H9 (cell line): ENCODE results near the gene ARHGEF16. TPM values are rescaled to one million over a fixed set of nuclear protein-coding genes. Genes with fewer than 3 reads are reported as not detected.
A peak's percentile ranks its signal among the peaks of the same experiment; 100 is the strongest.

ENCODE experiments used
- DNase-seq: peaks from one replicate; pipeline ENCODE4 v3.0.0-alpha.2; 2017
- H2AFZ ChIP-seq: one replicate; pipeline ENCODE4 v1.6.1; 2013; ENCODE audit warnings: mild to moderate bottlenecking, low read length, control low read depth, moderate library complexity
- H2AK5ac ChIP-seq: 2 replicates; pipeline ENCODE4 v1.6.1; 2013; ENCODE audit warnings: low read length, control low read depth, mixed read lengths; ENCODE audit not compliant: insufficient read length
- H2BK120ac ChIP-seq: one replicate; pipeline ENCODE4 v1.6.1; 2013; ENCODE audit warnings: low read depth, mild to moderate bottlenecking, low read length, control low read depth, inconsistent platforms; ENCODE audit not compliant: poor library complexity, severe bottlenecking
- H2BK12ac ChIP-seq: 2 replicates; pipeline ENCODE4 v1.6.1; 2013; ENCODE audit warnings: low read length, control low read depth, mixed read lengths, low read depth; ENCODE audit not compliant: insufficient read length
- H2BK15ac ChIP-seq: 2 replicates; pipeline ENCODE4 v1.6.1; 2013; ENCODE audit warnings: low read depth, low read length, control low read depth
- H2BK20ac ChIP-seq: one replicate; pipeline ENCODE4 v1.6.1; 2013; ENCODE audit warnings: low read depth, mild to moderate bottlenecking, low read length, control low read depth, inconsistent platforms; ENCODE audit not compliant: poor library complexity, severe bottlenecking
- H2BK5ac ChIP-seq: 2 replicates; pipeline ENCODE4 v1.6.1; 2013; ENCODE audit warnings: low read length, control low read depth, mixed read lengths; ENCODE audit not compliant: insufficient read length
- H3K14ac ChIP-seq: 2 replicates; pipeline ENCODE4 v1.6.1; 2013; ENCODE audit warnings: low read length, control low read depth; ENCODE audit not compliant: insufficient read depth
- H3K18ac ChIP-seq: 2 replicates; pipeline ENCODE4 v1.6.1; 2013; ENCODE audit warnings: low read depth, mild to moderate bottlenecking, mixed read lengths, low read length, control low read depth; ENCODE audit not compliant: insufficient read length
- H3K23ac ChIP-seq: 2 replicates; pipeline ENCODE4 v1.6.1; 2013; ENCODE audit warnings: low read length, control low read depth, mixed read lengths, low read depth; ENCODE audit not compliant: insufficient read length
- H3K23me2 ChIP-seq: 2 replicates; pipeline ENCODE4 v1.6.1; 2013; ENCODE audit warnings: low read depth, mild to moderate bottlenecking, mixed read lengths, low read length, control low read depth; ENCODE audit not compliant: insufficient read length, poor library complexity, severe bottlenecking
- H3K27ac ChIP-seq: 2 replicates; pipeline ENCODE4 v1.5.1; 2013; ENCODE audit warnings: low read length, control low read depth, mixed read lengths, low read depth; ENCODE audit not compliant: insufficient read length
- H3K27me3 ChIP-seq: 2 replicates; pipeline ENCODE4 v1.6.1; 2013; ENCODE audit warnings: low read length, control low read depth, inconsistent platforms; ENCODE audit not compliant: insufficient read depth
- H3K4ac ChIP-seq: 2 replicates; pipeline ENCODE4 v1.6.1; 2013; ENCODE audit warnings: low read depth, mild to moderate bottlenecking, control low read depth, inconsistent platforms, low read length, moderate library complexity
- H3K4me1 ChIP-seq: 2 replicates; pipeline ENCODE4 v1.6.1; 2013; ENCODE audit warnings: low read length, control low read depth, inconsistent platforms; ENCODE audit not compliant: insufficient read depth
- H3K4me2 ChIP-seq: 2 replicates; pipeline ENCODE4 v1.6.1; 2013; ENCODE audit warnings: low read length, control low read depth, mixed read lengths; ENCODE audit not compliant: insufficient read length, insufficient read depth
- H3K56ac ChIP-seq: 2 replicates; pipeline ENCODE4 v1.6.1; 2013; ENCODE audit warnings: low read depth, mild to moderate bottlenecking, mixed read lengths, low read length, control low read depth; ENCODE audit not compliant: insufficient read length
- H3K79me1 ChIP-seq: 2 replicates; pipeline ENCODE4 v1.6.1; 2013; ENCODE audit warnings: low read depth, mild to moderate bottlenecking, moderate library complexity, low read length, control low read depth, inconsistent platforms; ENCODE audit not compliant: insufficient read depth, poor library complexity, severe bottlenecking
- H3K79me2 ChIP-seq: 2 replicates; pipeline ENCODE4 v1.6.1; 2013; ENCODE audit warnings: low read length, control low read depth, inconsistent platforms; ENCODE audit not compliant: insufficient read depth
- H3K9ac ChIP-seq: 2 replicates; pipeline ENCODE4 v1.6.1; 2013; ENCODE audit warnings: low read length, control low read depth, mixed read lengths; ENCODE audit not compliant: insufficient read length; ENCODE audit errors: extremely low read depth
- H3K9me3 ChIP-seq: one replicate; pipeline ENCODE4 v1.6.1; 2013; ENCODE audit warnings: low read depth, low read length, inconsistent platforms; ENCODE audit not compliant: control insufficient read depth
- H3T11ph ChIP-seq: one replicate; pipeline ENCODE4 v1.6.1; 2013; ENCODE audit warnings: mild to moderate bottlenecking, low read length, control low read depth, inconsistent platforms
- H4K20me1 ChIP-seq: one replicate; pipeline ENCODE4 v1.6.1; 2013; ENCODE audit not compliant: control insufficient read depth, insufficient read length, insufficient read depth
- H4K5ac ChIP-seq: 2 replicates; pipeline ENCODE4 v1.6.1; 2013; ENCODE audit warnings: low read depth, mild to moderate bottlenecking, mixed read lengths, low read length, control low read depth; ENCODE audit not compliant: insufficient read length
- H4K8ac ChIP-seq: replicated peaks from 2 replicates; pipeline ENCODE4 v1.6.1; 2013; ENCODE audit warnings: low read length, control low read depth, mixed read lengths, low read depth; ENCODE audit not compliant: insufficient read length
- H4K91ac ChIP-seq: 2 replicates; pipeline ENCODE4 v1.6.1; 2013; ENCODE audit warnings: low read depth, mild to moderate bottlenecking, moderate library complexity, mixed read lengths, low read length, control low read depth; ENCODE audit not compliant: insufficient read length
- H3K27ac Mint-ChIP-seq, 3 experiments: 2 replicates in 2 of 3; 3 replicates in 1 of 3; pipeline ENCODE4 v1.8.0; 2020 to 2021; ENCODE audit warnings: mixed read lengths in 3 of 3, mild to moderate bottlenecking in 1 of 3, moderate library complexity in 1 of 3
- H3K27me3 Mint-ChIP-seq: 2 replicates; pipeline ENCODE4 v1.8.0; 2021; ENCODE audit warnings: low read depth, mild to moderate bottlenecking, moderate library complexity, mixed read lengths
- H3K36me3 Mint-ChIP-seq, 3 experiments: 2 replicates in 2 of 3; 3 replicates in 1 of 3; pipeline ENCODE4 v1.8.0; 2020 to 2021; ENCODE audit warnings: low read depth in 3 of 3, mixed read lengths in 3 of 3; ENCODE audit not compliant: insufficient read depth in 1 of 3
- H3K4me1 Mint-ChIP-seq, 2 experiments: 2 replicates each; pipeline ENCODE4 v1.8.0; 2020; ENCODE audit warnings: mixed read lengths in 2 of 2
- H3K4me3 Mint-ChIP-seq, 2 experiments: 2 replicates in 1 of 2; 3 replicates in 1 of 2; pipeline ENCODE4 v1.8.0; 2020 to 2021; ENCODE audit warnings: mild to moderate bottlenecking in 2 of 2, mixed read lengths in 2 of 2, moderate library complexity in 1 of 2
- H3K9me3 Mint-ChIP-seq, 2 experiments: 2 replicates in 1 of 2; 3 replicates in 1 of 2; pipeline ENCODE4 v1.8.0; 2020; ENCODE audit warnings: mild to moderate bottlenecking in 2 of 2, mixed read lengths in 2 of 2, moderate library complexity in 1 of 2
- CTCF ChIP-seq: fragments of 200-600 bp; sonication (generic); conservative IDR thresholded peaks from 3 replicates; pipeline ENCODE4 v1.8.0; 2021; ENCODE audit warnings: antibody characterized with exemption, mild to moderate bottlenecking
- WGBS: extraction: QIAGEN DNeasy Blood & Tissue Kit; methylation state at CpG from one replicate; pipeline ENCODE4 v1.1.7; 2013; ENCODE audit warnings: missing lambda C conversion rate, low lambda C conversion rate, mixed read lengths; ENCODE audit not compliant: insufficient read length; ENCODE audit errors: extremely low coverage; 5-methylcytosine and 5-hydroxymethylcytosine counted together
- total RNA-seq: library from RNA; stranded (reverse); gene quantifications from 2 replicates; pipeline ENCODE4 v1.2.1, GENCODE V29; 2021

ARHGEF16 gene
- total RNA-seq, 1 experiment from 2014 or later: 48.5 TPM

GRCh38 chr1:3453203-3453761 is 1.2 kb upstream of the ARHGEF16 start:
- Histone ChIP-seq H3K23ac (no peak overlapping the region), H4K8ac (no peak overlapping the region), H3K4ac (no peak overlapping the region), H2BK20ac (no peak overlapping the region), H2BK12ac (no peak overlapping the region), H3T11ph (no peak overlapping the region), H3K18ac (no peak overlapping the region), H4K5ac (no peak overlapping the region), H3K27ac (no peak overlapping the region), H4K91ac (no peak overlapping the region), H2BK5ac (no peak overlapping the region), H2AFZ (no peak overlapping the region), H2BK15ac (no peak overlapping the region), H3K27me3 (no peaks in the 10 kb centered on the region), H2BK120ac (no peak overlapping the region), H3K14ac (no peak overlapping the region), H4K20me1 (no peaks in the 10 kb centered on the region), H3K79me1 (peaks cover 7% of the 10 kb centered on the region), H2AK5ac (no peak overlapping the region), H3K23me2 (peaks cover 3% of the 10 kb centered on the region), H3K79me2 (no peaks in the 10 kb centered on the region; the same call in 1 of the 2 replicates), H3K56ac (no peak overlapping the region), H3K9me3 (no peaks in the 10 kb centered on the region), H3K9ac (no peak overlapping the region), H3K4me2 (no peak overlapping the region), H3K4me1 (no peaks in the 10 kb centered on the region)
- Mint-ChIP-seq H3K36me3 (peaks cover 0 to 6% (median 5%) of the 10 kb centered on the region in 3 experiments; a peak in 4 of 7 replicates), H3K27ac (0 out of 7 replicates have a peak overlapping the region, but pooled peaks of 1 of the 3 experiments have one; percentile 49), H3K9me3 (peaks cover 0 to 4% of the 10 kb centered on the region in 2 experiments; a peak in 2 of 5 replicates), H3K27me3 (peaks cover 13% of the 10 kb centered on the region), H3K4me1 (peaks cover 9 to 19% of the 10 kb centered on the region in 2 experiments), H3K4me3 (peak overlapping the region in 1 of 2 experiments; percentile 31; a peak in 3 of 5 replicates)
- peak; percentile 96 for TF ChIP-seq CTCF
- WGBS: no CpG with 5 or more reads among the region's 18 CpGs
- DNase-seq: peak; percentile 92
